Measurements from ENCODE around the gene BCL2A1.
A peak's percentile ranks its signal among the peaks of the same experiment; 100 is the strongest.

BCL2A1 gene

GRCh38 chr15:79954661-79955060, 16.3 kb downstream of the BCL2A1 start:
- H3K9me3 ChIP-seq (ENCODE audit: control insufficient read depth, low read length): no peaks in the 10 kb centered on the region
- no peak for DNase-seq (ENCODE audit: low read depth)
- H3K4me1 ChIP-seq (ENCODE audit: control insufficient read depth, insufficient read depth, low read length): peaks cover 17% of the 10 kb centered on the region
- no peak overlapping the region for H3K9ac ChIP-seq (ENCODE audit: low read length)
- no peak overlapping the region for H3K4me3 ChIP-seq (ENCODE audit: low read length)
- H3K27me3 ChIP-seq (replicated peaks; ENCODE audit: control insufficient read depth, insufficient read depth, low read length): no peaks in the 10 kb centered on the region
- H3K36me3 ChIP-seq (ENCODE audit: control insufficient read depth, insufficient read depth, low read length, severe bottlenecking): no peaks in the 10 kb centered on the region

GRCh38 chr15:79953951-79954444, 17.0 kb downstream of the BCL2A1 start:
- Histone ChIP-seq H3K4me1 (ENCODE audit: control insufficient read depth, insufficient read depth, low read length) (peaks cover 17% of the 10 kb centered on the region), H3K9me3 (ENCODE audit: control insufficient read depth, low read length) (no peaks in the 10 kb centered on the region), H3K36me3 (ENCODE audit: control insufficient read depth, insufficient read depth, low read length, severe bottlenecking) (no peaks in the 10 kb centered on the region), H3K27me3 (replicated peaks; ENCODE audit: control insufficient read depth, insufficient read depth, low read length) (no peaks in the 10 kb centered on the region), H3K4me3 (ENCODE audit: low read length) (no peak overlapping the region), H3K9ac (ENCODE audit: low read length) (no peak overlapping the region)
- peak; percentile 33 for DNase-seq (ENCODE audit: low read depth)

- Histone ChIP-seq H3K4me3 (ENCODE audit: low read length) (no peak overlapping the region), H3K9ac (ENCODE audit: low read length) (no peak overlapping the region), H3K9me3 (ENCODE audit: control insufficient read depth, low read length) (no peaks in the 10 kb centered on the region), H3K36me3 (ENCODE audit: control insufficient read depth, insufficient read depth, low read length, severe bottlenecking) (no peaks in the 10 kb centered on the region), H3K4me1 (ENCODE audit: control insufficient read depth, insufficient read depth, low read length) (peaks cover 17% of the 10 kb centered on the region), H3K27me3 (replicated peaks; ENCODE audit: control insufficient read depth, insufficient read depth, low read length) (no peaks in the 10 kb centered on the region)
- no peak for DNase-seq (ENCODE audit: low read depth)
Measured at GRCh38 chr15:79952329-79952728, 18.7 kb downstream of the BCL2A1 start.

- Histone ChIP-seq H3K27me3 (replicated peaks; ENCODE audit: control insufficient read depth, insufficient read depth, low read length) (no peaks in the 10 kb centered on the region), H3K9me3 (ENCODE audit: control insufficient read depth, low read length) (no peaks in the 10 kb centered on the region), H3K4me3 (ENCODE audit: low read length) (no peak overlapping the region), H3K36me3 (ENCODE audit: control insufficient read depth, insufficient read depth, low read length, severe bottlenecking) (no peaks in the 10 kb centered on the region), H3K4me1 (ENCODE audit: control insufficient read depth, insufficient read depth, low read length) (peaks cover 3% of the 10 kb centered on the region), H3K9ac (ENCODE audit: low read length) (no peak overlapping the region)
- DNase-seq (ENCODE audit: low read depth): no peak
Measured at GRCh38 chr15:79950247-79950646, 20.7 kb downstream of the BCL2A1 start.

GRCh38 chr15:79948761-79949160, 22.2 kb downstream of the BCL2A1 start:
- Histone ChIP-seq H3K27me3 (replicated peaks; ENCODE audit: control insufficient read depth, insufficient read depth, low read length) (no peaks in the 10 kb centered on the region), H3K9ac (ENCODE audit: low read length) (no peak overlapping the region), H3K9me3 (ENCODE audit: control insufficient read depth, low read length) (no peaks in the 10 kb centered on the region), H3K36me3 (ENCODE audit: control insufficient read depth, insufficient read depth, low read length, severe bottlenecking) (no peaks in the 10 kb centered on the region), H3K4me1 (ENCODE audit: control insufficient read depth, insufficient read depth, low read length) (no peaks in the 10 kb centered on the region), H3K4me3 (ENCODE audit: low read length) (no peak overlapping the region)
- DNase-seq (ENCODE audit: low read depth): no peak

- Histone ChIP-seq H3K4me1 (ENCODE audit: control insufficient read depth, insufficient read depth, low read length) (no peaks in the 10 kb centered on the region), H3K27me3 (replicated peaks; ENCODE audit: control insufficient read depth, insufficient read depth, low read length) (no peaks in the 10 kb centered on the region), H3K9me3 (ENCODE audit: control insufficient read depth, low read length) (no peaks in the 10 kb centered on the region), H3K36me3 (ENCODE audit: control insufficient read depth, insufficient read depth, low read length, severe bottlenecking) (no peaks in the 10 kb centered on the region), H3K9ac (ENCODE audit: low read length) (no peak overlapping the region), H3K4me3 (ENCODE audit: low read length) (no peak overlapping the region)
- DNase-seq (ENCODE audit: low read depth): no peak
Measured at GRCh38 chr15:79948095-79948695, 22.8 kb downstream of the BCL2A1 start.

GRCh38 chr15:79947009-79947408, 24.0 kb downstream of the BCL2A1 start:
- H3K9ac ChIP-seq (ENCODE audit: low read length): no peak overlapping the region
- no peak overlapping the region for H3K4me3 ChIP-seq (ENCODE audit: low read length)
- no peaks in the 10 kb centered on the region for H3K9me3 ChIP-seq (ENCODE audit: control insufficient read depth, low read length)
- no peak for DNase-seq (ENCODE audit: low read depth)
- no peaks in the 10 kb centered on the region for H3K27me3 ChIP-seq (replicated peaks; ENCODE audit: control insufficient read depth, insufficient read depth, low read length)
- no peaks in the 10 kb centered on the region for H3K4me1 ChIP-seq (ENCODE audit: control insufficient read depth, insufficient read depth, low read length)
- no peaks in the 10 kb centered on the region for H3K36me3 ChIP-seq (ENCODE audit: control insufficient read depth, insufficient read depth, low read length, severe bottlenecking)

GRCh38 chr15:79944622-79945021, 26.4 kb downstream of the BCL2A1 start:
- no peak for DNase-seq (ENCODE audit: low read depth)
- no peaks in the 10 kb centered on the region for H3K9me3 ChIP-seq (ENCODE audit: control insufficient read depth, low read length)

GRCh38 chr15:79943820-79944219, 27.2 kb downstream of the BCL2A1 start:
- Histone ChIP-seq H3K4me3 (ENCODE audit: low read length) (no peak overlapping the region), H3K36me3 (ENCODE audit: control insufficient read depth, insufficient read depth, low read length, severe bottlenecking) (no peaks in the 10 kb centered on the region), H3K27me3 (replicated peaks; ENCODE audit: control insufficient read depth, insufficient read depth, low read length) (no peaks in the 10 kb centered on the region), H3K9me3 (ENCODE audit: control insufficient read depth, low read length) (no peaks in the 10 kb centered on the region), H3K4me1 (ENCODE audit: control insufficient read depth, insufficient read depth, low read length) (no peaks in the 10 kb centered on the region), H3K9ac (ENCODE audit: low read length) (no peak overlapping the region)
- DNase-seq (ENCODE audit: low read depth): peak; percentile 46

More at GRCh38 chr15:79944622-79945021, 26.4 kb downstream of the BCL2A1 start:
- Histone ChIP-seq H3K4me1 (ENCODE audit: control insufficient read depth, insufficient read depth, low read length) (no peaks in the 10 kb centered on the region), H3K9ac (ENCODE audit: low read length) (no peak overlapping the region), H3K27me3 (replicated peaks; ENCODE audit: control insufficient read depth, insufficient read depth, low read length) (no peaks in the 10 kb centered on the region), H3K36me3 (ENCODE audit: control insufficient read depth, insufficient read depth, low read length, severe bottlenecking) (no peaks in the 10 kb centered on the region), H3K4me3 (ENCODE audit: low read length) (no peak overlapping the region)

- DNase-seq (ENCODE audit: low read depth): peak; percentile 33
- H3K4me3 ChIP-seq (ENCODE audit: low read length): no peak overlapping the region
- H3K4me1 ChIP-seq (ENCODE audit: control insufficient read depth, insufficient read depth, low read length): no peaks in the 10 kb centered on the region
- H3K9me3 ChIP-seq (ENCODE audit: control insufficient read depth, low read length): no peaks in the 10 kb centered on the region
- no peaks in the 10 kb centered on the region for H3K27me3 ChIP-seq (replicated peaks; ENCODE audit: control insufficient read depth, insufficient read depth, low read length)
- H3K9ac ChIP-seq (ENCODE audit: low read length): no peak overlapping the region
- H3K36me3 ChIP-seq (ENCODE audit: control insufficient read depth, insufficient read depth, low read length, severe bottlenecking): no peaks in the 10 kb centered on the region
Measured at GRCh38 chr15:79942741-79943481, 28.1 kb downstream of the BCL2A1 start.

- H3K4me3 ChIP-seq (ENCODE audit: low read length): no peak overlapping the region
- DNase-seq (ENCODE audit: low read depth): no peak
- H3K27me3 ChIP-seq (replicated peaks; ENCODE audit: control insufficient read depth, insufficient read depth, low read length): no peaks in the 10 kb centered on the region
- H3K36me3 ChIP-seq (ENCODE audit: control insufficient read depth, insufficient read depth, low read length, severe bottlenecking): no peaks in the 10 kb centered on the region
- H3K9me3 ChIP-seq (ENCODE audit: control insufficient read depth, low read length): no peaks in the 10 kb centered on the region
- H3K9ac ChIP-seq (ENCODE audit: low read length): no peak overlapping the region
- H3K4me1 ChIP-seq (ENCODE audit: control insufficient read depth, insufficient read depth, low read length): peaks cover 8% of the 10 kb centered on the region
Measured at GRCh38 chr15:79939399-79939798, 31.6 kb downstream of the BCL2A1 start.
